A549 treated with Mapracorat at 1 μM for 4 hours (cell line): Measurements from ENCODE around the gene SCAMP2. TPM values are rescaled to one million over a fixed set of nuclear protein-coding genes. Genes with fewer than 3 reads are reported as not detected.

ENCODE experiments used
- total RNA-seq: library from RNA; stranded (reverse); fragments of 200-300 nt; extraction: Qiagen RNA extraction; gene quantifications from 5 replicates; pipeline ENCODE4 v1.2.3, GENCODE V29; 2022

Gene SCAMP2
- 54.9 to 66.9 TPM (median 64.2 TPM) in 5 replicates for total RNA-seq

GRCh38 chr15:74873036-74873755, at the start of gene SCAMP2:
SCAMP2 (minus strand) TSS chr15:74873365; CDS start chr15:74873255, 110 bp downstream.

GRCh38 chr15:74906450-74907162, 33.4 kb upstream of the SCAMP2 start, which contains the start of gene FAM219B:
FAM219B (minus strand) TSS chr15:74906851; CDS start chr15:74906800, 51 bp downstream.

GRCh38 chr15:74889883-74890664, 16.9 kb upstream of the SCAMP2 start, which contains the start of gene MPI:
MPI (plus strand) TSS chr15:74890042; CDS start chr15:74890074, 32 bp downstream.

GRCh38 chr15:74842581-74843444, 30.4 kb downstream of the SCAMP2 start, which contains the start of gene ULK3:
ULK3 (minus strand) TSS chr15:74843156; CDS start chr15:74843105, 51 bp downstream.

GRCh38 chr15:74826364-74826819, 46.8 kb downstream of the SCAMP2 start, which contains the start of gene CPLX3:
CPLX3 (plus strand) TSS chr15:74826627; CDS start chr15:74826704, 77 bp downstream.

GRCh38 chr15:74812533-74812932, 60.6 kb downstream of the SCAMP2 start, which contains the start of gene LMAN1L:
LMAN1L (plus strand) TSS chr15:74812835; CDS start chr15:74812855, 20 bp downstream.

Other genes with a start within 250 kb of the SCAMP2 start
- gene EDC3, start 177.3 kb downstream of the SCAMP2 start, total RNA-seq, result 18.0 to 23.2 TPM (median 21.9 TPM) in 5 replicates
- 1.2 to 2.2 TPM (median 1.6 TPM) in 5 replicates for gene CYP1A1, start 147.8 kb downstream of the SCAMP2 start, total RNA-seq
- gene CYP1A2, start 124.5 kb downstream of the SCAMP2 start, total RNA-seq, result not detected in 5 replicates
- gene CSK, start 91.3 kb downstream of the SCAMP2 start, total RNA-seq, result 56.3 to 65.7 TPM (median 62.4 TPM) in 5 replicates
- gene LMAN1L, start 60.5 kb downstream of the SCAMP2 start, total RNA-seq, result not detected in 5 replicates
- 0.08 to 0.09 TPM in 2 of 5 replicates, not detected in the others for gene CPLX3, start 46.7 kb downstream of the SCAMP2 start, total RNA-seq
- 26.3 to 39.5 TPM (median 33.7 TPM) in 5 replicates for gene ULK3, start 30.2 kb downstream of the SCAMP2 start, total RNA-seq
- gene MPI, start 16.7 kb upstream of the SCAMP2 start, total RNA-seq, result 27.0 to 40.6 TPM (median 30.8 TPM) in 5 replicates
- 30.3 to 41.3 TPM (median 34.9 TPM) in 5 replicates for gene FAM219B, start 33.5 kb upstream of the SCAMP2 start, total RNA-seq
- 526 to 592 TPM (median 554 TPM) in 5 replicates for gene COX5A, start 64.7 kb upstream of the SCAMP2 start, total RNA-seq
- 18.9 to 28.4 TPM (median 26.6 TPM) in 5 replicates for gene RPP25, start 83.4 kb upstream of the SCAMP2 start, total RNA-seq
- 10.3 to 14.6 TPM (median 12.4 TPM) in 5 replicates for gene SCAMP5, start 122.2 kb upstream of the SCAMP2 start, total RNA-seq
- 18.0 to 21.6 TPM (median 18.2 TPM) in 5 replicates for gene PPCDC, start 150.2 kb upstream of the SCAMP2 start, total RNA-seq